ENCODE data around the gene DNM3.

Gene DNM3

GRCh38 chr1:171805395-171806115 lies 35.7 kb upstream of the DNM3 start:
- TF ChIP-seq TCF12 (IDR thresholded peaks at IDR 0.05; ENCODE audit: low read depth) (no peak), CREB1 (IDR thresholded peaks at IDR 0.05; ENCODE audit: low read depth) (no peak), EP300 (IDR thresholded peaks at IDR 0.05; ENCODE audit: borderline replicate concordance) (no peak), TEAD4 (IDR thresholded peaks at IDR 0.05) (no peak), REST (IDR thresholded peaks at IDR 0.05; ENCODE audit: low read depth) (no peak), CEBPB (IDR thresholded peaks at IDR 0.05) (no peak), RAD21 (IDR thresholded peaks at IDR 0.05; ENCODE audit: low read depth) (no peak), NFIC (IDR thresholded peaks at IDR 0.05) (no peak), ZBTB7A (IDR thresholded peaks at IDR 0.05; ENCODE audit: low read depth) (no peak), FOXM1 (IDR thresholded peaks at IDR 0.05; ENCODE audit: borderline replicate concordance, low read depth) (no peak), YY1 (IDR thresholded peaks at IDR 0.05; ENCODE audit: low read depth) (no peak), USF1 (IDR thresholded peaks at IDR 0.05) (no peak), MAX (IDR thresholded peaks at IDR 0.05) (no peak), TAF1 (IDR thresholded peaks at IDR 0.05; ENCODE audit: low read depth) (no peak), EGR1 (IDR thresholded peaks at IDR 0.05) (no peak)

- TF ChIP-seq EGR1 (IDR thresholded peaks at IDR 0.05) (no peak), REST (IDR thresholded peaks at IDR 0.05; ENCODE audit: low read depth) (no peak), CREB1 (IDR thresholded peaks at IDR 0.05; ENCODE audit: low read depth) (no peak), FOXM1 (IDR thresholded peaks at IDR 0.05; ENCODE audit: borderline replicate concordance, low read depth) (no peak), CEBPB (IDR thresholded peaks at IDR 0.05) (no peak), TEAD4 (IDR thresholded peaks at IDR 0.05) (no peak), RAD21 (IDR thresholded peaks at IDR 0.05; ENCODE audit: low read depth) (no peak), TCF12 (IDR thresholded peaks at IDR 0.05; ENCODE audit: low read depth) (no peak), TAF1 (IDR thresholded peaks at IDR 0.05; ENCODE audit: low read depth) (no peak), MAX (IDR thresholded peaks at IDR 0.05) (no peak), YY1 (IDR thresholded peaks at IDR 0.05; ENCODE audit: low read depth) (no peak), EP300 (IDR thresholded peaks at IDR 0.05; ENCODE audit: borderline replicate concordance) (no peak)
Measured at GRCh38 chr1:171807556-171807955, 33.7 kb upstream of the DNM3 start.

- TF ChIP-seq NFIC (IDR thresholded peaks at IDR 0.05) (no peak), ZBTB7A (IDR thresholded peaks at IDR 0.05; ENCODE audit: low read depth) (no peak)
Measured at GRCh38 chr1:171809834-171810233, 31.5 kb upstream of the DNM3 start.

- TF ChIP-seq EGR1 (IDR thresholded peaks at IDR 0.05) (no peak), TEAD4 (IDR thresholded peaks at IDR 0.05) (no peak), ZBTB7A (IDR thresholded peaks at IDR 0.05; ENCODE audit: low read depth) (no peak), YY1 (IDR thresholded peaks at IDR 0.05; ENCODE audit: low read depth) (no peak), REST (IDR thresholded peaks at IDR 0.05; ENCODE audit: low read depth) (no peak), RAD21 (IDR thresholded peaks at IDR 0.05; ENCODE audit: low read depth) (no peak), MAX (IDR thresholded peaks at IDR 0.05) (no peak)
Measured at GRCh38 chr1:171811672-171812071, 29.6 kb upstream of the DNM3 start.

GRCh38 chr1:171814692-171815091 lies 26.6 kb upstream of the DNM3 start:
- TF ChIP-seq EP300 (IDR thresholded peaks at IDR 0.05; ENCODE audit: borderline replicate concordance) (no peak), CREB1 (IDR thresholded peaks at IDR 0.05; ENCODE audit: low read depth) (no peak), NFIC (IDR thresholded peaks at IDR 0.05) (no peak), ZBTB7A (IDR thresholded peaks at IDR 0.05; ENCODE audit: low read depth) (no peak), RAD21 (IDR thresholded peaks at IDR 0.05; ENCODE audit: low read depth) (no peak), YY1 (IDR thresholded peaks at IDR 0.05; ENCODE audit: low read depth) (no peak), CEBPB (IDR thresholded peaks at IDR 0.05) (no peak), TAF1 (IDR thresholded peaks at IDR 0.05; ENCODE audit: low read depth) (no peak), TCF12 (IDR thresholded peaks at IDR 0.05; ENCODE audit: low read depth) (no peak), FOXM1 (IDR thresholded peaks at IDR 0.05; ENCODE audit: borderline replicate concordance, low read depth) (no peak), REST (IDR thresholded peaks at IDR 0.05; ENCODE audit: low read depth) (no peak), MAX (IDR thresholded peaks at IDR 0.05) (no peak), EGR1 (IDR thresholded peaks at IDR 0.05) (no peak), TEAD4 (IDR thresholded peaks at IDR 0.05) (no peak), USF1 (IDR thresholded peaks at IDR 0.05) (no peak)
